Esophagus muscularis mucosa (tissue), 4 donors: ENCODE data around the gene KLRB1.
"Not testable (repeated sequence)": the region's sequence is repeated elsewhere in the genome, so short reads cannot be mapped to it uniquely, and the experiment has no call there.

Source experiments
- EP300 ChIP-seq: sonication (generic); formaldehyde crosslinking; IDR thresholded peaks from one replicate; pipeline ENCODE4 v1.6.1; 2017; ENCODE audit warnings: antibody characterized with exemption
- POLR2A ChIP-seq: fragments of 450-650 bp; IDR thresholded peaks from one replicate; pipeline ENCODE4 v1.6.1; 2017; ENCODE audit warnings: antibody characterized with exemption, moderate library complexity, mild to moderate bottlenecking, low read depth
- POLR2AphosphoS5 ChIP-seq, 2 donors: sonication (generic); formaldehyde crosslinking; IDR thresholded peaks; one replicate each; pipeline ENCODE4 v1.6.1; 2017; ENCODE audit warnings: antibody characterized with exemption in 2 of 2
- TF ChIP-seq, protein P1 (sequence below), 3 experiments: fragments of 200-600 bp in 2 of 3; fragments of 450-650 bp in 1 of 3; sonication (generic) in 2 of 3; IDR thresholded peaks; one replicate each; pipeline ENCODE4 v1.5.1; 2017 to 2019; ENCODE audit warnings: antibody characterized with exemption in 3 of 3, mild to moderate bottlenecking in 2 of 3, moderate library complexity in 1 of 3

DNA sequence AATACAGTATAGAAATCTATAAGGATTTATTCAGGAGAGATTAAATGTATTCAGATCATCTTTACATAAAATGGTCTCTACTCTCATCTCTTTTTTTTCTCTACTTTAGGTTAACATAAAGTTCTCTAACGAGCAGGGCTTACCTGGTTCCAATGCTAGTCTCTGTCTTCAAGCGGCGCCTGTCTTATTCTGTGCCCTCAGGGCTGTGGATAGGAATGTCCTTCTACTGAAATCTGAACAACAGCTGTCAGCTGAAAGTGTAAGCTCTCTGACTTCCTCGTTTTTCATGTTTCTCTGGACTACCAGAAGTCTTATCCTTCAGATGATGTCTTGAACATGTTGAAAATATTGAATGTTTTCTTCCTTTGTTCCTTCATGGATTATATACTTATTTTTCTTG, 62.2 kb downstream of the KLRB1 start:
- TF ChIP-seq, protein P1, sequence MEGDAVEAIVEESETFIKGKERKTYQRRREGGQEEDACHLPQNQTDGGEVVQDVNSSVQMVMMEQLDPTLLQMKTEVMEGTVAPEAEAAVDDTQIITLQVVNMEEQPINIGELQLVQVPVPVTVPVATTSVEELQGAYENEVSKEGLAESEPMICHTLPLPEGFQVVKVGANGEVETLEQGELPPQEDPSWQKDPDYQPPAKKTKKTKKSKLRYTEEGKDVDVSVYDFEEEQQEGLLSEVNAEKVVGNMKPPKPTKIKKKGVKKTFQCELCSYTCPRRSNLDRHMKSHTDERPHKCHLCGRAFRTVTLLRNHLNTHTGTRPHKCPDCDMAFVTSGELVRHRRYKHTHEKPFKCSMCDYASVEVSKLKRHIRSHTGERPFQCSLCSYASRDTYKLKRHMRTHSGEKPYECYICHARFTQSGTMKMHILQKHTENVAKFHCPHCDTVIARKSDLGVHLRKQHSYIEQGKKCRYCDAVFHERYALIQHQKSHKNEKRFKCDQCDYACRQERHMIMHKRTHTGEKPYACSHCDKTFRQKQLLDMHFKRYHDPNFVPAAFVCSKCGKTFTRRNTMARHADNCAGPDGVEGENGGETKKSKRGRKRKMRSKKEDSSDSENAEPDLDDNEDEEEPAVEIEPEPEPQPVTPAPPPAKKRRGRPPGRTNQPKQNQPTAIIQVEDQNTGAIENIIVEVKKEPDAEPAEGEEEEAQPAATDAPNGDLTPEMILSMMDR (IDR thresholded peaks at IDR 0.05), result not testable (repeated sequence)
- not testable (repeated sequence) for TF ChIP-seq POLR2A; EP300; POLR2AphosphoS5 (IDR thresholded peaks at IDR 0.05)
